Endodermal cell (in vitro differentiated cells): ENCODE data around the gene SLC37A4. TPM values are rescaled to one million over a fixed set of nuclear protein-coding genes. Genes with fewer than 3 reads are reported as not detected.

Source experiments
- DNase-seq: peaks from one replicate; pipeline ENCODE4 v3.0.0-alpha.2; 2017
- H3K27ac ChIP-seq: 2 replicates; pipeline ENCODE4 v1.5.1; 2013; ENCODE audit warnings: mild to moderate bottlenecking, low read depth, low read length, moderate library complexity
- H3K27me3 ChIP-seq: 2 replicates; pipeline ENCODE4 v1.6.1; 2013; ENCODE audit warnings: mild to moderate bottlenecking, low read length, moderate library complexity; ENCODE audit not compliant: insufficient read depth, control insufficient read depth, poor library complexity, severe bottlenecking
- H3K36me3 ChIP-seq: 2 replicates; pipeline ENCODE4 v1.7.0; 2013; ENCODE audit warnings: mild to moderate bottlenecking, low read length, moderate library complexity; ENCODE audit not compliant: control insufficient read depth, insufficient read depth
- H3K4me1 ChIP-seq: one replicate; pipeline ENCODE4 v1.7.0; 2013; ENCODE audit warnings: low read length; ENCODE audit not compliant: control insufficient read depth, insufficient read depth
- H3K4me3 ChIP-seq: 2 replicates; pipeline ENCODE4 v1.5.1; 2013; ENCODE audit warnings: mild to moderate bottlenecking, low read length, moderate library complexity
- H3K9ac ChIP-seq: 2 replicates; pipeline ENCODE4 v1.6.1; 2013; ENCODE audit warnings: mild to moderate bottlenecking, low read length, moderate library complexity; ENCODE audit not compliant: poor library complexity, severe bottlenecking; ENCODE audit errors: extremely low read depth
- H3K9me3 ChIP-seq: 2 replicates; pipeline ENCODE4 v1.6.1; 2013; ENCODE audit warnings: mild to moderate bottlenecking, low read length, moderate library complexity; ENCODE audit not compliant: control insufficient read depth
- H3K27ac Mint-ChIP-seq: 2 replicates; pipeline ENCODE4 v1.8.0; 2020; ENCODE audit warnings: mixed read lengths
- H3K27me3 Mint-ChIP-seq: 2 replicates; pipeline ENCODE4 v1.8.0; 2021; ENCODE audit warnings: mild to moderate bottlenecking, mixed read lengths; ENCODE audit not compliant: insufficient read depth
- H3K36me3 Mint-ChIP-seq: 2 replicates; pipeline ENCODE4 v1.8.0; 2020; ENCODE audit warnings: low read depth, mixed read lengths
- H3K4me1 Mint-ChIP-seq: 2 replicates; pipeline ENCODE4 v1.8.0; 2020; ENCODE audit warnings: mixed read lengths
- H3K4me3 Mint-ChIP-seq: 2 replicates; pipeline ENCODE4 v1.8.0; 2020; ENCODE audit warnings: mild to moderate bottlenecking, moderate library complexity, mixed read lengths
- H3K9me3 Mint-ChIP-seq: 2 replicates; pipeline ENCODE4 v1.8.0; 2020; ENCODE audit warnings: mild to moderate bottlenecking, mixed read lengths
- WGBS, 2 experiments: methylation state at CpG; one replicate each; pipeline versions ENCODE4 v1.1.5 to v1.1.7; 2013; ENCODE audit warnings: missing lambda C conversion rate in 2 of 2, mixed read lengths in 1 of 2; ENCODE audit not compliant: insufficient coverage in 1 of 2, insufficient read length in 1 of 2; 5-methylcytosine and 5-hydroxymethylcytosine counted together
- total RNA-seq, 2 donors: library from RNA; stranded (reverse); fragmentation: NEBNext Ultra II Directional in 1 of 2; extraction: Animal tissue kit (Norgen Biotek cat#: 25700) in 1 of 2; gene quantifications; 2 replicates in 1 of 2; 3 replicates in 1 of 2; pipeline ENCODE4 v1.2.1, GENCODE V29; 2021
- TF ChIP-seq, protein P1 (sequence below): fragments of 200-600 bp; sonication (generic); conservative IDR thresholded peaks from 2 replicates; pipeline ENCODE4 v1.5.0; 2021; ENCODE audit warnings: antibody characterized with exemption, mild to moderate bottlenecking

The SLC37A4 gene
- total RNA-seq, 2 donors from 2014 or later: 63.6 to 75.3 TPM

GRCh38 chr11:119012629-119013170 is 18.0 kb downstream of the SLC37A4 start:
- Mint-ChIP-seq H3K27me3 (no peaks in the 10 kb centered on the region), H3K27ac (no peak overlapping the region), H3K9me3 (no peaks in the 10 kb centered on the region), H3K4me1 (peaks cover 7% of the 10 kb centered on the region), H3K36me3 (peaks cover 71% of the 10 kb centered on the region), H3K4me3 (no peak overlapping the region)
- 99 to 100% methylated on average over 3 of the region's 3 CpGs for WGBS, 2 experiments
- Histone ChIP-seq H3K9ac (no peak overlapping the region), H3K36me3 (peaks cover 86% of the 10 kb centered on the region), H3K4me1 (no peaks in the 10 kb centered on the region), H3K27me3 (no peaks in the 10 kb centered on the region), H3K4me3 (no peak overlapping the region), H3K27ac (no peak overlapping the region), H3K9me3 (no peaks in the 10 kb centered on the region)
- no peak for DNase-seq
- TF ChIP-seq, protein P1, sequence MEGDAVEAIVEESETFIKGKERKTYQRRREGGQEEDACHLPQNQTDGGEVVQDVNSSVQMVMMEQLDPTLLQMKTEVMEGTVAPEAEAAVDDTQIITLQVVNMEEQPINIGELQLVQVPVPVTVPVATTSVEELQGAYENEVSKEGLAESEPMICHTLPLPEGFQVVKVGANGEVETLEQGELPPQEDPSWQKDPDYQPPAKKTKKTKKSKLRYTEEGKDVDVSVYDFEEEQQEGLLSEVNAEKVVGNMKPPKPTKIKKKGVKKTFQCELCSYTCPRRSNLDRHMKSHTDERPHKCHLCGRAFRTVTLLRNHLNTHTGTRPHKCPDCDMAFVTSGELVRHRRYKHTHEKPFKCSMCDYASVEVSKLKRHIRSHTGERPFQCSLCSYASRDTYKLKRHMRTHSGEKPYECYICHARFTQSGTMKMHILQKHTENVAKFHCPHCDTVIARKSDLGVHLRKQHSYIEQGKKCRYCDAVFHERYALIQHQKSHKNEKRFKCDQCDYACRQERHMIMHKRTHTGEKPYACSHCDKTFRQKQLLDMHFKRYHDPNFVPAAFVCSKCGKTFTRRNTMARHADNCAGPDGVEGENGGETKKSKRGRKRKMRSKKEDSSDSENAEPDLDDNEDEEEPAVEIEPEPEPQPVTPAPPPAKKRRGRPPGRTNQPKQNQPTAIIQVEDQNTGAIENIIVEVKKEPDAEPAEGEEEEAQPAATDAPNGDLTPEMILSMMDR: no peak

GRCh38 chr11:119011476-119012053 is 19.1 kb downstream of the SLC37A4 start:
- Histone ChIP-seq H3K9ac (no peak overlapping the region), H3K27ac (no peak overlapping the region), H3K27me3 (no peaks in the 10 kb centered on the region), H3K9me3 (no peaks in the 10 kb centered on the region), H3K4me3 (no peak overlapping the region), H3K4me1 (no peaks in the 10 kb centered on the region), H3K36me3 (peaks cover 88% of the 10 kb centered on the region)
- H3K4me3 Mint-ChIP-seq: no peak overlapping the region
- peaks cover 3% of the 10 kb centered on the region for H3K4me1 Mint-ChIP-seq
- H3K27ac Mint-ChIP-seq: no peak overlapping the region
- H3K9me3 Mint-ChIP-seq: no peaks in the 10 kb centered on the region
- no peaks in the 10 kb centered on the region for H3K27me3 Mint-ChIP-seq
- WGBS, 2 experiments: 94 to 100% methylated on average over 2 to 6 of the region's 6 CpGs
- TF ChIP-seq, protein P1: no peak
- no peak for DNase-seq
- H3K36me3 Mint-ChIP-seq: peaks cover 71% of the 10 kb centered on the region

DNA sequence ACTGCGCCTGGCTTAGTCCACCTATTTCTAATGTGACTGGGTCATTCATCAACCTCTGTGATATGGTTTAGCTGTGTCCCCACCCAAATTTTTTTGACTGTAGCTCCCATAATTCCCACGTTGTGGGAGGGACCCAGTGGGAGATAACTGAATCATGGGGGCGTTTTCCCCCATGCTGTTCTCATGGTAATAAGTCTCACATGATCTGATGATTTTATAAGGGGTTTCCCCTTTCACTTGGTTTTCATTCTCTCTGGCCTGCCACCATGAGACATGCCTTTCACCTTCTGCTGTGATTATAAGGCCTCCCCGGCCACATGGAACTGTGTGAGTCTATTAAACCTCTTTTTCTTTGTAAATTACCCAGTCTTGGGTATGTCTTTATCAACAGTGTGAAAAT is 24.0 kb downstream of the SLC37A4 start:
- Mint-ChIP-seq H3K9me3 (no peaks in the 10 kb centered on the region), H3K36me3 (peaks cover 58% of the 10 kb centered on the region), H3K4me1 (no peaks in the 10 kb centered on the region), H3K27ac (no peak overlapping the region), H3K27me3 (no peaks in the 10 kb centered on the region), H3K4me3 (no peak overlapping the region)
- H3K9ac ChIP-seq: no peak overlapping the region
- no peak overlapping the region for H3K27ac ChIP-seq
- no peaks in the 10 kb centered on the region for H3K4me1 ChIP-seq
- DNase-seq: no peak
- TF ChIP-seq, protein P1: no peak
- no peak overlapping the region for H3K4me3 ChIP-seq
- H3K9me3 ChIP-seq: no peaks in the 10 kb centered on the region
- 95% methylated on average over 2 to 4 of the region's 4 CpGs for WGBS, 2 experiments
- H3K36me3 ChIP-seq: peaks cover 76% of the 10 kb centered on the region
- no peaks in the 10 kb centered on the region for H3K27me3 ChIP-seq
